Panc1 (cell line): ENCODE data around the gene KCNN2.

ENCODE experiments used
- CTCF ChIP-seq: fragments of 450-650 bp; IDR thresholded peaks from 2 replicates; pipeline ENCODE4 v1.5.1; 2017; ENCODE audit warnings: mild to moderate bottlenecking
- POLR2AphosphoS5 ChIP-seq: IDR thresholded peaks from 2 replicates; pipeline ENCODE4 v1.6.1; 2012; ENCODE audit warnings: mild to moderate bottlenecking, low read depth, low read length, moderate library complexity
- REST ChIP-seq, 2 experiments: IDR thresholded peaks; 2 replicates each; pipeline ENCODE4 v1.6.1; 2011 to 2012; ENCODE audit warnings: low read depth in 2 of 2, control low read depth in 1 of 2, low read length in 1 of 2, mild to moderate bottlenecking in 1 of 2, moderate library complexity in 1 of 2; ENCODE audit not compliant: insufficient read depth in 1 of 2

GRCh38 chr5:114544561-114544960 is 182.7 kb downstream of the KCNN2 start:
- TF ChIP-seq POLR2AphosphoS5 (no peak), CTCF (no peak), REST (IDR thresholded peaks at IDR 0.05; ENCODE audit: insufficient read depth in 1 of 2, low read depth in 2 of 2, low read length in 1 of 2) (no peak)
